NK-92 (cell line): Measurements from ENCODE around the gene XRCC4.
"Not testable (repeated sequence)": the region's sequence is repeated elsewhere in the genome, so short reads cannot be mapped to it uniquely, and the experiment has no call there.

ENCODE experiments used
- DNase-seq: peaks from one replicate; lab custom pipeline; 2025; ENCODE audit not compliant: unreplicated experiment; lab: John Stamatoyannopoulos, UW

Gene XRCC4

DNA sequence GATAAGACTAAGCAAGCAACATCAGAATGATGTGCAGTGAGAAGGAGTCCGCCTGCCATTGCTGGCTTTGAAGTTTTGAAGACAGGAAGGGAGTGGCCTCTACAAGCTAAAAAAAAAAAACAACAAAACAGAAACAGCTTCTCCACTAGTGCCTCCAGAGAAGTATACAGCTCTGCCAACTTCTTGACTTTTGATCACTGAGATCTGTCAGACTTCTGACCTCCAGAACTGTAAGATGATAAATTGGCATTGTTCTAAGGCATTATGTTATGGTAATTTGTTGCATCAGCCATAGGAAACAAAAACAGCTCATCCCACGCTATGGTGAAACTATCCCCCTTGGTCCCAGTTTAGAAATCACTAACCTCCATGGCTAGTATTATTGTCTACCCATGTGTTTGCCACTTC is 263.2 kb downstream of the XRCC4 start:
- DNase-seq, result no peak

DNA sequence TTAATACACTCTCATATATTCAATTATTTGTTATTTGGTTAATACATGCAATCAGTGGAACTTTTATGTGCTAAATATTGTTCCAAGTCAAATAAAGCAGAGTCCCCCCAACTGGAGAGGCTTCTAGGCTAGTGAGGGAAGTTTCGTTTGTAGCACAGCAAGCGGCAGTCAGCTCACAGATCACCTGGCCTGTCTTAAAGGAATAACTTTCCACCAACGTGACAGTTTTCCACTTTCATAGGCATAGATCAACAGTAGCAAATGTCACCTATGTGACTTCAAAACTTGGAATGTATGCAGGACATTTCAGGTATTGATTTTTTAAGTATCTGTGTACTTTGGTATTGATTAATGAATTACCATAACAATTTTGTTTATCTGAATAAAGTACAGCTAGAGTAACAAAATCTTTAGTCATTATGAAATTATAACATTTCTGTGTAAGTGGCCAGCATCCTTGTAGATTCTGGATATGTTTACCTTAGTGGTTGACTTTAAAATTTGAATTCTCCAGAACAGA is 264.5 kb downstream of the XRCC4 start:
- no peak for DNase-seq

DNA sequence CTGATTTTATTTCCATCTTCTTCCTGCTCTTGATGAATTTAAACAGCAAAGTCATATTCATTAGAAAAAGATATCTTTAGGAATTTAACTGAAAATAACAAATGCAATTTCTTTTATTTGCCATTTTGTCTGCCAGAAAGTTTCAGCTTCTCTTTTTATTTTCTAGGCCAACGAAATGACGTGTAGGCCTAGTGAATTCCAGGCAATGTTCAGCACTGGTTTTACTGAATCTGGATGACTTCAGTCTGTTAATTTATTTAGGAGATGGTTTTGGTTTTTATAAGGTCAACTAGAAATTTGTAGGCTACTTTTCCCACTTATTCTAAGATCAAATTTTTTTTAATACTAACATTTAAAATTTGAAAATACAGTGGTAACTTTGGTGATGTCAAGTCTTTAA is 265.1 kb downstream of the XRCC4 start:
- DNase-seq, result no peak

DNA sequence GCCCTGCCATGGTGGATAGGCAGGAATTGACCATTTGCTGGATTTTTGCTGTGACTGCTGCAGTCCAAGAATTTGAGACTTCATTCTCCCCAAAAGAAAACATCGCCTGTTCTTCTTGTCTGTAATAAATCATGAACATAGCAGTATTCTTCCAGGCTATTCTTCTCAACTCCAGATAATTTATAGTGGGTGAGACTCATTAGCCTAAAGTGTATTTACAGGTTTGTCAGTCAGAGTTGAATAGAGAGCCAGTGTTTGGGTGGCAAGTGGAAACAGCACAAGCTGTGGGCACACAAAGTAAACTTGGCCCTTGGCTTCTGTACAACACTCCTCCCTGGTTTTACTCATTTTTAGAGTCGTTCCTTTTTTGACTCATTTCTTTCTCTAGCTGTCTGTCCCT is 266.0 kb downstream of the XRCC4 start:
- DNase-seq, result no peak

DNA sequence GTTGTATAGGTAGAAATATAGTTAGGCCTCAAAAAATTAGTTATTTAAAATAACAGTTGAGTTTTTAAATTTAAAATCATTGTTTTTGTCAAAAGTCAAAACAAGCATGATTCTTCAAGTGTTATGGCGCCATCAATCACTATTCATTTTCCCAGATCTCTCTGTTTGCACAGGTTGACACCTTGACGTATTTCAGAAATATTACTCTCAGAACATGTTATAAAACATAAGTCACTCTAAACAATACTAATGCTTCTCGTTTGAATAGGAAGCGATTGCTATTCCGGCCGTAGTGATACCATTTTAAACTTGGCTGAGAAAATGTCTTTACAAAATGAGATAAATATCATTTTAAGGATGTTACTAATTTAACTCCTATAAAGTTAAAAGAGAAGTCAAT is 268.1 kb downstream of the XRCC4 start:
- no peak for DNase-seq

DNA sequence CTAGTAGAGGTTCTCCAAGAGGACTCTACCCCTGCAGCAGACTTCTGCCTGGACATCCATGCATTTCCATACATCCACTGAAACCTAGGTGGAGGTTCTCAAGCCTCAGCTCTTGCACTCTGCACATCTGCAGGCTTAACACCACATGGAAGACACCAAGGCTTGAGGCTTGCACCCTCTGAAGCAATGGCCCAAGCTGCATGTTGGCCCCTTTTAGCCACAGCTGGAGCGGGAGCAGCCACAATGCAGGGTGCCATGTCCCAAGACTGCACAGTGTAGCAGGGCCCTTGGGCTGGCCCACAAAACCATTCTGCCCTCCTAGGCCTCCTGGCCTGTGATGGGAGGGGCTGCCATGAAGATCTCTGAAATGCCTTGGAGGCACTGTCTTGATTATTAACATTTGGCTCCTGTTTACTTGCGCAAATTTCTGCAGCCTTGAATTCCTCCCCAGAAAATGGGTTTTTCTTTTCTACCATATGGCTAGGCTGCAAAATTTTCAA is 271.0 kb downstream of the XRCC4 start:
- DNase-seq, result no peak

DNA sequence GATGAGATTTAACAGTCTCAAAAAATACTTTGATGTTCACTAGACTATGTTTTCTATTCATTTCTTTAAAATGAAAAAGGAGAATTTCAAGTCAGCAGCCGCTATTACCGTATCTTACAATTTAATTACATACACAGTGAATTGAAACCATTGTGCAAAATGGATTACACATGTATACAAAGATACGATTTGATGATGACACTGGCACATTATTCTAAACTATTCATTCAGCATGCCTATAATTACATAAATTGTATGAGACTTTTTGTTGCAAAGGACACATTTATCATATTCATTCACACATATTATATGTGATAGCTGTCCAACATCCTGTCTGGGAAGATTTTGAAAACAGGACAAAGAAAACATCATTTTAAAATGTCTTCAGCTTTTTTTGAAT is 275.9 kb downstream of the XRCC4 start:
- DNase-seq, result no peak

DNA sequence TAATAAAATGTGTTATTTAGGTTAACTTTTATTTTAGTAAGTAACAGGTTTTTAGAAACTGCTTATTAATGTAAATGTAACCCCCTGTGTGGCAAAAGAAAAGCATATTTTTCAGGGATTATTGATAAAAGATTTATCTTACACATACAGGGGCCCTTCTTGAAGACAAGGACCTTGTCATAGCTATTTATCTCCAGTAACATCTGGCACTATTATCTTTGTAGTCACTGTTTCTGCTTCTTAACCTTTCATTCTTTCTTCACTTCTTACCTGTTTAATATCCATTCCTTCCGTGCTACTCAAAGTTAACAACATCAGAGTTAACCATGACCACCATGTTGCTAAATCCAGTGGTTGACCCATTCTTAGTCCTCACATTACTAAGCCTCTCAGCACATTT is 276.4 kb downstream of the XRCC4 start:
- no peak for DNase-seq

DNA sequence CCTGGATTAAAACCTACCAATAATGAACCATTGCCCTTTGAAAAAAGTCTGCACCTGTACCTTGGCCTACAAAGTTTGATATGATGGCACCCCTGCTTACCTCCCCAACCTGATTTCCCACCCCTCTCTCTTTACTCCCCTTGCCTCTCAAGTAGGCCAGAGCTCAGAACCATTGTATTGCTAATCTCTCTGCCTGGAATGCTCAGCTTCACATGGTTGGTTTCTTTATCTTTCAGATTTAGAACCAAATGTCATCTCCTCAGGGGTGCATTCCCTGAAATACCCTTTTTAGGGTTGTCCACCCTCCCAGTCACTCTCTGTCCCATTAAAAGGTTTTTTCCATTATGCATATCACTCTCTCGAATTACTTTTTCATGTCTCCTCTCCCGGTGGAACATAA is 277.6 kb downstream of the XRCC4 start:
- no peak for DNase-seq

DNA sequence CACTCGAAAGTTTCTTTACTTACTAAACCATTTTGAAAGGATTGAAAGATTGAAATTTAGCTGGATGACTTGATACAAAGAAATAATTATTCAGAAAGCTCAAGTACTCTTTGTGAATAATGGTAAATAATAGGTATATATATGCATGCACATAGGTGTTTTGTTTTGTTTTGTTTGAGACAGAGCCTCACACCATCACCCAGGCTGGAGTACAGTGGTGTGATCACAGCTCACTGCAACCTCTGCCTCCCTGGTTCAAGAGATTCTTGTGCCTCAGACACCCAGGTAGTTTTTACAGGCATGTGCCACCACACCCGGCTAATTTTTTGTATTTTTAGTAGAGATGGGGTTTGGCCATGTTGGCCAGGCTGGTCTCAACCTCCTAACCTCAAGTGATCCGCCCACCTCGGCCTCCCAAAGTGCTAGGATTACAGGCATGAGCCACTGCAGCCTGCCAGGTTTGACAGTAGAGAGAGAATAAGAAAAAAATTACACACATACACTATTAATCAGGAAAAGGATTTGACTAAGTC is 278.2 kb downstream of the XRCC4 start:
- DNase-seq, result not testable (repeated sequence)

DNA sequence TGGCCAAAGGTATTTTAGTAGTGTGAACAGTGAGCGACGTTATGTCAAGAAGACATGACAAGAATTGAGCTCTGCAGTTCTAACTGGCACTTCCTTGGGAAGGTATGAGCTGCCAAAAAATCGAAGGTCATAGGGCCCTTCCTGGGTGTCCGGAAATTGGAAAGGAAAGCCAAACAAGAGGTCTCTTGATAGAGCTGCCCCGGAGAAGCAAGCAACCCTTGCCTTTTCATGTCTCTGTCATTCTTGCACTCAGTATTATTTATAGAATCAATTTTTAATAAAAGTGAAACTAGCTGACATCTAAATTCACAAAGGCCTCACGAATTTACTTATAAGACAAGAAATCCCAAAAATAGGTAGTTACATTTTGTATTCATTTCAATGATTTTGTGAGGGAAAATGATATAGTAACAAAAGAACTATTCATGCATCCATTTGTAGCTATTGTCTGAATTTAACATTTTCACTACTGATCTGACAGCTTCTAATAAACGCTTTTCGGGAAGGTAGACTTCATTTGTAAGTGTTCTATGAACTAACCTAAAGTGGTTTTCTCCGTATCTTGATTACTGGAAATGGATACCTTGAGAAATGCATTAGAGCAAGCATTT is 280.4 kb downstream of the XRCC4 start:
- no peak for DNase-seq

DNA sequence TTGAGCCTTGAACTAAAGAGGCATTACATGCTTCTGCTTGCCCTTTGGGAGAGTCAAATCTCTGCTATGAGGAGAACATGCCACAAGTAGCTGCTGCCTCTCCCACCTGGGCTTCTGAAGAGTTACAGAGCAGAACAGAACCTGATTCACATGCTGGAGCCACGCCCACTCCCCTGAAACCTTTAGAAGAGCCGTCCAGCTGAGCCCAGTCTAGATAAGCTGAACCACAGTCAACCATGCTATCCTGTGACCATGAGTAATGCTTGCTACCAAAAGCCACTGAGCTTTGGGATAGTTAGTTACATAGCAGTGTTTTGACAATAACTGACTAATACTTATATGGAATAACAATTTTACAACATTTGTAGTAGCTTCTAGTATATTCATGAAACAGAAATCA is 283.2 kb downstream of the XRCC4 start:
- no peak for DNase-seq

DNA sequence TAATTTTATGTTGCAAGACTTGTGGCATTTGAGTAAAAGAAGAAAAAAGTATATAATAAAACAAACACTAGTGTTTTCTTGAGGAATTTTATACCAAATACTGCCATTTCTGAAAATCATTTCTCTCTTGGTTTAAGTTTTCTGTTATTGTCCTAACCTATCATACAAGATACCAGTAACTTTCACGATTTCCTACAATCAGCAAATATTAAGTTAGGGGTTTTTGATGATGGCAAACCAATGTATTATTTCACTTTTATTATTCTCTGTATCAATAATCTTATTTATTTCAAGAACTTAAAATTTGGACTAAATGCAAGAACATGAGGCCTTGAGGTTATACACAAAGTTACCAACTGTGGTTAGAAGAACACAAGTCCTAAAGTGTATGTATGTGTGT is 285.2 kb downstream of the XRCC4 start:
- DNase-seq, result no peak

DNA sequence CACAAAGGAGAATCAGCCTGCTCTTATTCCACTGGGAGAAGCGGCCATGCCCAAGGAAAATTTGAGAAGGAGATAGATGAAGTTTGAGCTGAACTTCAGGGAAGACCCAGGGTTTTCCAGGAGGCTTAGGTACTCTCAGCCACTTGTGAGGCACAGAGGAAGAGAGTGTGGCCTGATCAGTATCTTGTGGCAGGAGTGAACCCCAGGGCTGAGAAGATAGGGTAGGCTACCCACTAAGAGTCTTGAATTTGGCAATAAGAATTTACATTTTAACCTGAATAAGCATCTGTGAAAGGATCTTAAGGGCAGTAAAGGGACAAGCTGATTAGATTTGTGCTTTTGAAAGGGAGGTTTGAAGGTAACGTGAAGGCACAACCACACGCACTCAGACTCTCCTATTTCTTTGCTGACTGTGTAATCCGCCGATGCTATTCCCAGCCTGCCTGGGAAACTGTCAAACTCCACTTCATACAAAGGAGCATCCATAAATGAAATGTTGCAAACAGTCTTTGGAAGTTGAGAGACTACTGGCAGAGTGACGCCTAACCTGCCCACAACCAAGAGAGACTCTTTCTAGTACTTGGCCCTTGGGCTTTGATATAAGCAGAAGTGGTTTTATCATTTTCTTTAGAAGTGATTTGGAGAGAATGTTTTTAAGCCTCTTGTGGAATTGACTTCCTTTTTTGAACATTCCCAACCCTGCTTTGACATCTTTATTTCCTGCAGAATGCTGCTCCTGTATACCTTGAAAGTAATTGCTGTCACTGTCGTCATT is 286.0 kb downstream of the XRCC4 start:
- DNase-seq, result no peak

DNA sequence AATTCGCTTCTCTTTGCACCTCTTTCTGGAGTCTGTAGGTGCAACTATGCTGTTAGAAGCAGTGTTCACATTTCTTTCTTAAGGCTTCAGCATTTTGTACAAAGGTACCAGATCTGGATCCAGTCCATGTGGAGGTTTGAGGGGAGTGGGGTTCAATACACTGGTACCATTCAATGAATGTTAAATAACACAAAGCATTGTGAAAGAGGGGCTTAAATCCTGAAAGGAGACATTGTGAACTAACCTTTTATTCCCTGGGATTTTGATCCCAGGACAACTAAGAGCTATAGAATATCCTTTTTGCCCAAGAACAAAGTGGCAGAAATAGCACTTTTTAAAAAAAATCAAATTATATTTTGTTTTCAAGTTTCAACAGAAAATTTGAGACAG is 286.5 kb downstream of the XRCC4 start:
- DNase-seq, result no peak

DNA sequence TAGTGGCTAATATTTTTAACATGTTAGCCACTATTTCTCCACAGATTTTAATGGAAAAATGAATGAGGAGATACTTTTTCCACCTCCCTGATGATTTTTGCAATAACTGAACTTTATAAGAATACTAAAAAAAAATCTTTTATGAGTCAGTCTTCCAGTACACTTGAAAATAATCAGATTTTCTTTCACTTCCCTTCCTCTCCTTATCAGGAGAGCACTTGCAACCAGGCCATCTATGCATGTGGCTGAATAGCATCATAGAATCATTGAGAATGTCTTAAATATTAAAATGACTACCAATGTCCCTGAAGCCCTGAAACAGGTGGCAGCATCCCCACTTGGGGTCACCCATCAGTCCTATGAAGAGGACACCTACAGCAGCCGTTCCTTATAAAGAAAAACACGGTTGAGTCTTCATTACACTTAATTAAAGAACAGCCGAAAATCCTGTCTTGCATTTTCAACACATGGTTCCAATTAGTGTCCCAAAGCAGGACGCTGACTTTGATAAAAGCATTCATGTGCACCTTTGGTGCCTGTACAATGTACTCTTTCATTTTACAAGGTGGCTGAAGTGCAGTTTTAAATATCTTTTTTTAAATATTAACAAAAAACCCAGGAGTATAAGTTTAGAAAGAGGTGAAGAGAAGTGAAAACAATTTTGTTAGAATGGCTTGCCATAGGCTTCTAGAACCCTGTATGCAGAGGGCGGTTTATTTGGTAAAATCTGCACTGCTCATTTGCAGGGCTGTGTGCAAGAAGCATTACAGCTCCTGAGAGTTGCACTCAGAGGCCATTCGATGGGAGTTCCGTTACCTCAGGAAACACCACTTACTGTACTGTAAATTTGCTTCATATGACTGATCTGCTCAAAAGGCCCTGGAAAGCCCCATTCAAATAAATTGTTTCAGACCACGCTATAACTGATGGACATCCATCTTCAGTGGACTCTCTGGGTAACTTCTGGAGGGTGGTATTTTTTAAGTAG is 287.3 kb downstream of the XRCC4 start:
- no peak for DNase-seq

DNA sequence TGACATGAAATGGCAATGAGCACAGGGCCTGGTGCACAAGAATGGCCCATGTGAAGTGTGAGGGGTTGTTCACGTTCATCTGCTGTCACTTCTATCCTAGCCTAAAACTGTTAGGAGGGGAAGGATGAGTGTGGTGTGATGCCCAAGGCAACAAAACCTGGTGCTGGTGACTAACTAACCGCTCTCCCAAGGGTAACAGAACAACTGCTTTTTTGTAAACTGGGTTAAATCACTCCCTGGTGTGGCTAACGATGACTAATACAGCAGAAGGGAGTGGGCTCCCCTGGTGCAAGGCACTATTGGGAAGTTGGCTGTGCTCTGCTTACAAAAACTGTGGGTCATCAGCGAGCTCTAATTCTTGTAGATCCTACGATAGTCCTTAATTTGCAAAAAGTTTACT is 291.0 kb downstream of the XRCC4 start:
- no peak for DNase-seq

DNA sequence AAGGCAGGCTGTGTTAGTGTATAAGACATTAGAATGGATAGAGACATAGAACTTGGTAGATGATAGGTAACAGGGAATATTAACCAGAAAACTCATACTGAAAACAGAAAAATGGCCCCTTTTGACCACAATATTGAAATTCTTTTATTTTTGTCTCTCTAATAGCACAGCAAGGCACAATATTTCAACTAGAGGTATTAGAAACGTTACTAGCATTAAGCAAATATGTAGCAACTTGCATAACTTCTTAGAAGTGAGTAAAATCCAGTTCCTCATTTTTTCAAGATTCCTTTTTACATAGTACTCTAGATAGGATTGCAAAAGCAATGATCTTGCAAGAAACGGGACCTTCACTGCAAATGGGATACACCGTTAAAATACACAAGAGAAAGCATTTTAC is 291.5 kb downstream of the XRCC4 start:
- no peak for DNase-seq

DNA sequence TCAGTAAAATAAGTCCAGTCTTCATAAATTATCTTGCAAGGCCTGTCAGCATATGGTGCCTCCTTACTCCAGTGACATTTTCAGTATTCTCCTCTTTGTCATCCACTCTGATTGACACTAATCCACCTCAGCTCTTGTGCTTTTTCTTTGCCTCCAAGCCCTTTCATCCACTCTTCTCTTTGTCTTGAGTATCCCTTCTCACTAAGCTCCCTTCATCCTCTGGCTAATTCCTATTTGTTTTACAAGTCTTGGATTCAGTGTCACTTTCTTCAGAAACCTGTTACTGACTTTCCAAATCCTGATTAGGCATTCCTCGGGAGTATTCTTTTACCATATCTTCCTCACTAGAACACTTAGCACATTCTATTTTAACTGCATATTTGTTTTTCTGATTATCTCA is 293.6 kb downstream of the XRCC4 start:
- no peak for DNase-seq

DNA sequence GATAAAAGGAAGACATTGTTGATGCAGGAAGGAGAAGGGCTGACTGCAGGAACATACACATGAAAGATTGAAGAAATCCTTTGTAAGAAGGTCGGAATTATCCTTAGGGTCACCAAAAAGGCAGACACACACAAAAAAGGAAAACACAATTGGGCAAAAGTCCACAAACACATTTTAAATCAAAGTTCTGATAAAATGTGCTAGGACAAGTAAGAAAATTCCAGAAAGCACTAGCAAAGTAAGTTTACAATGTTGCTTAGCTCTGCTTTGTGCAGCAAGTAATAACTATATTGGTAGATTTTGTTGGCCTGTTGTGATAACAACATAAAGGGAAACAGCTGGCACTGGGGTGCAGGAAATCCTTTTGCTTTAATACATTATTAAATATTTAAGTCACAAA is 294.4 kb downstream of the XRCC4 start:
- DNase-seq, result no peak

DNA sequence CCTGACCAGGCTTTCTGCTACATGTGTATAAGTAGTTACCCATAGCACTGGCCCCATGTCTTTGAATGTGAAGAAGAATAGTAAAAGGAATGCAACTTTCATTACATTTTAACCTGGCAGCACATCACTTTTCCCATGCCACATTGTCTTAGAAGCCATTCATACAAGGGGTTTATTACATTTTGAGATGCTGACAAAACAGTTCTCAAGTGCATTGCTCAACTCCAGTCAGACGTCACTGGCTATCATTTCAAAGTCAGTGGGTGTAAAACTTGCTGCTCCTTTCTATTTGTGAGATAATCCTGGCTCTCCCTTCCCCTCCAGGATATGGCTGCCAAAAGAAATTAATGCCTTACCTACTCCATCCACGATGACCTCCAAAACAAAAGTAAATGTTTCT is 297.2 kb downstream of the XRCC4 start:
- no peak for DNase-seq
